GM21717 (cell line): ENCODE data around the gene RBCK1.
"Not testable (repeated sequence)": the region's sequence is repeated elsewhere in the genome, so short reads cannot be mapped to it uniquely, and the experiment has no call there.

ENCODE experiments used
- ATAC-seq: cut with Tn5 transposase; IDR thresholded peaks from one replicate; pipeline ENCODE4 v1.9.1; 2021; ENCODE audit warnings: mild to moderate bottlenecking, moderate library complexity; ENCODE audit not compliant: unreplicated experiment

Gene RBCK1

GRCh38 chr20:467755-468154, 59.7 kb downstream of the RBCK1 start:
- ATAC-seq: no peak

- no peak for ATAC-seq
These were observed 61.8 kb downstream of the RBCK1 start for GRCh38 chr20:469746-470490.

- no peak for ATAC-seq
These were observed 64.2 kb downstream of the RBCK1 start for GRCh38 chr20:472137-472846.

GRCh38 chr20:472889-473292, 64.8 kb downstream of the RBCK1 start:
- ATAC-seq: no peak

DNA sequence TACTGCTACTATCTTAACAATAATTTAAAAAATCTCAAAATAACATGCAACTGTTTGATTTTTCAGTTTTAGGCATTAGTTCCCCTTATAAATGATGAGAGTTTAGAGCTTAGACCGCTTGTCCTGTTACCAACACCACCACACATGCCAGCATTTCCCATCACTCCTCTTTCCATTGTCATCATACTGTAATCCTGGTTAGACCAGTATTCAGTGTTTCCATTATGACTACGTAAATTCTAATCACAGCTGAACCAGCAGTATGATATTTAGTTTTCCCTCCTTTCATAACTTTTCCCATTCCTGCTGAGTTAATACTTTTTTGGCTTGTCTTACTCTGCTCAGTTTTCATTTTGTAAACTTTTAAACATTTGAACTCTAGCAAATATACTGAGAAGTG, 66.5 kb downstream of the RBCK1 start:
- no peak for ATAC-seq

DNA sequence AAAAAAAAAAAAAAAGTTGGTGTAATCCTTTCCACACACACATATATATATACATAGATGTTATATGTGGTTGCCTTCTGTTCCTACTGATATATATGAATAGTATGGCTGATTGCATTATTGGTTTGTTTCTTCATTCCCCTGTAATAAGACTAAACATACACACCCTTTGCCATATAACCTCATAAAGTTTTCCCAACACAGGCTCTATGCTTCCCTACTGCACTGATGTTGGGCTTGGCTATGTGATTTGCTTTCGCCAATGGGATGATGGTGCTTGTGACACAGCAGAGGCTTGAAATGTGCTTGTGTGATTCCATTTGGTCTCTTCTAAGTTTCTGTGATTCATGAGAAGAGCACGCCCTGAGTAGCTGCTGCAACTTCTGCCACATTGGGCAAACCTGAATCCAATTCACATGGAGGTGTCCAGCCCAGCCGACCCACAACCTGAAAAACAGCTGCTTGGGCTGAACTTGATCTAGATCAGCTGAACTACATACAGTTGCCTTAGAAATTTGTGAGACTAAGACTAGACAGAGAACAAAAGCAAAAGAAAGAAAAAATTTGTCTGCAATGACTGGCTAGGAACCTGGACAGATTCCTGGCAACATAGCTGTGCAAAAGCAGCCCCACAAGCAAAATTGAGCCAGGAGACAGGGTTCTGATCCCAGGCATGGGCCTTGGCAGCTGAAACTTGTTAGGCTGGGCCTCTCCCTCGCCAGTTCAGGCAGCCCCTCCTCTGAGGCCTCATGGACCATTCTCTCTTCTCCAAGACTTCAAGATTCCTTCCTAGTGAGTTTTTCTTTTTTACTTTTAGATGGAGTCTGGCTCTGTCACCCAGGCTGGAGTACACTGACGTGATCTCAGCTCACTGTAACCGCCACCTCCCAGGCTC, 67.6 kb downstream of the RBCK1 start:
- no peak for ATAC-seq

- ATAC-seq: not testable (repeated sequence)
These were observed 68.6 kb downstream of the RBCK1 start for GRCh38 chr20:476561-477249.

GRCh38 chr20:478010-478948, 70.2 kb downstream of the RBCK1 start:
- ATAC-seq: no peak

- ATAC-seq: no peak
These were observed 70.9 kb downstream of the RBCK1 start for GRCh38 chr20:478949-479429.

- ATAC-seq: no peak
These were observed 71.4 kb downstream of the RBCK1 start for GRCh38 chr20:479487-479886.

GRCh38 chr20:480044-480443, 71.9 kb downstream of the RBCK1 start:
- ATAC-seq: no peak

DNA sequence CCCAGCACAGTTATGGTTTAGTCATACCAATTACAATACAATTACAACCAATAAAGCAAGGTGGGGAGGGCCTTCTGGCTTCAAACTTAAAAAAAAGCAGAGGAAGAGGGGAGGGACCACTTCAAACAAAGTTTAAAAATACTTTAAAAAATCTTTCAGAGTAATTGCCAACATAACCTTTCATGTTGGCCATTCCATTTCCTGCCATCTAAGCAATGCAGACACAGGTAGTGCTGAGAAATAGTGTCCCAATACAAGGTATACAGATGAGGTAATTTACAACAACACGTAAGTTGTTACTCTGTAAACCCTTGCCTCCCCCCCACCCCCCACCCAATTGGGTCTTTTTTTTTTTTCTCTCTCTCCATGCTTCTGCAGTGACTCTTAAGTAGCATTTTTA, 73.1 kb downstream of the RBCK1 start:
- ATAC-seq: no peak
